Activated CD8-positive, alpha-beta T cell treated with anti-CD3 and anti-CD28 coated beads for 36 hours (primary cell): ENCODE measurements around the gene UTP14C. TPM values are rescaled to one million over a fixed set of nuclear protein-coding genes. Genes with fewer than 3 reads are reported as not detected.

ENCODE experiments used
- ATAC-seq: fragments of 200-7000 bp; cut with Tn5 transposase; one replicate; pipeline ENCODE4 v1.10.0; 2021; ENCODE audit warnings: mild to moderate bottlenecking, moderate library complexity
- CTCF ChIA-PET: fragments of 350-600 bp; sonication (Branson Sonifier 250); formaldehyde crosslinking; loops from one replicate; lab custom pipeline; 2021; ENCODE audit warnings: antibody characterized with exemption; lab: Charles Lee
- POLR2A ChIA-PET: fragments of 350-600 bp; sonication (Branson Sonifier 250); formaldehyde crosslinking; loops from one replicate; lab custom pipeline; 2021; ENCODE audit warnings: antibody characterized with exemption; lab: Charles Lee
- DNase-seq: peaks from one replicate; pipeline ENCODE4 v3.0.0-alpha.2; 2020
- H3K27ac Mint-ChIP-seq: one replicate; pipeline ENCODE4 v1.8.0; 2021; ENCODE audit warnings: mild to moderate bottlenecking, mixed read lengths
- H3K27me3 Mint-ChIP-seq: one replicate; pipeline ENCODE4 v1.8.0; 2021; ENCODE audit warnings: mixed read lengths
- H3K36me3 Mint-ChIP-seq: one replicate; pipeline ENCODE4 v1.8.0; 2021; ENCODE audit warnings: low read depth, mixed read lengths
- H3K4me1 Mint-ChIP-seq: one replicate; pipeline ENCODE4 v1.8.0; 2021; ENCODE audit warnings: low read depth, mixed read lengths
- H3K4me3 Mint-ChIP-seq: one replicate; pipeline ENCODE4 v1.8.0; 2021; ENCODE audit warnings: mild to moderate bottlenecking, moderate library complexity, mixed read lengths
- H3K9me3 Mint-ChIP-seq: one replicate; pipeline ENCODE4 v1.8.0; 2021; ENCODE audit warnings: mixed read lengths
- intact Hi-C: fragments of 100-400 bp; cut with micrococcal nuclease; formaldehyde crosslinking; loops from one replicate; pipeline ENCODE4 v1.10.0; 2022
- total RNA-seq, 2 experiments: library from RNA; stranded (reverse); gene quantifications; one replicate each; pipeline ENCODE4 v1.2.3, GENCODE V29; 2021
- TF ChIP-seq, protein P1 (sequence below): fragments of 200-600 bp; IDR thresholded peaks from one replicate; pipeline ENCODE4 v1.8.0; 2022; ENCODE audit warnings: antibody characterized with exemption, mild to moderate bottlenecking

The UTP14C gene
- total RNA-seq, 2 experiments from 2014 or later: 7.2 to 7.3 TPM

DNA sequence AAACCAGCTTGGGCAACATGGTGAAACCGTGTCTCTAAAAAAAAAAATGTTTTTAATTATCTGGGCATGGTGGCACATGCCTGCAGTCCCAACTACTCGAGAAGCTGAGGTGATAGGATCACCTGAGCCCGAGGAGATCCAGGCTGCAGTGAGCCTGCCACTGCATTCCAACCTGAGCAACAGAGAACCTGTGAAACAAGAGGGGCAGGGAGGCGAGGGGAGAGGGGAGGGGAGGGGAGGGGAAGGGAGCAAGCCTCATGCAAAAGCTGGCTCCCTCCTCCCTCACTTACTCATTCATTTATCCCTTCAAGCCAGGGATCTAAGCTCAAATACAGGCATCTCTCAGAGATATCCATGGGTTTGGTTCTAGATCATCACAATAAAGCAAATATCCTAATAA is 22.1 kb upstream of the UTP14C start:
- TF ChIP-seq, protein P1, sequence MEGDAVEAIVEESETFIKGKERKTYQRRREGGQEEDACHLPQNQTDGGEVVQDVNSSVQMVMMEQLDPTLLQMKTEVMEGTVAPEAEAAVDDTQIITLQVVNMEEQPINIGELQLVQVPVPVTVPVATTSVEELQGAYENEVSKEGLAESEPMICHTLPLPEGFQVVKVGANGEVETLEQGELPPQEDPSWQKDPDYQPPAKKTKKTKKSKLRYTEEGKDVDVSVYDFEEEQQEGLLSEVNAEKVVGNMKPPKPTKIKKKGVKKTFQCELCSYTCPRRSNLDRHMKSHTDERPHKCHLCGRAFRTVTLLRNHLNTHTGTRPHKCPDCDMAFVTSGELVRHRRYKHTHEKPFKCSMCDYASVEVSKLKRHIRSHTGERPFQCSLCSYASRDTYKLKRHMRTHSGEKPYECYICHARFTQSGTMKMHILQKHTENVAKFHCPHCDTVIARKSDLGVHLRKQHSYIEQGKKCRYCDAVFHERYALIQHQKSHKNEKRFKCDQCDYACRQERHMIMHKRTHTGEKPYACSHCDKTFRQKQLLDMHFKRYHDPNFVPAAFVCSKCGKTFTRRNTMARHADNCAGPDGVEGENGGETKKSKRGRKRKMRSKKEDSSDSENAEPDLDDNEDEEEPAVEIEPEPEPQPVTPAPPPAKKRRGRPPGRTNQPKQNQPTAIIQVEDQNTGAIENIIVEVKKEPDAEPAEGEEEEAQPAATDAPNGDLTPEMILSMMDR: no peak
- Mint-ChIP-seq H3K36me3 (no peaks in the 10 kb centered on the region), H3K4me1 (no peaks in the 10 kb centered on the region), H3K27me3 (peaks cover 9% of the 10 kb centered on the region), H3K4me3 (no peak overlapping the region), H3K27ac (no peak overlapping the region), H3K9me3 (no peaks in the 10 kb centered on the region)
- ATAC-seq: no peak
- intact Hi-C loops: loop anchor here (5.0 kb wide), 1 partner anchor 125 kb away; the partner anchor contains the start of gene NEK5
- ChIA-PET POLR2A (no interaction called here), CTCF (interaction anchor here (0.7 to 6.8 kb wide), 8 partner anchors 10 to 188 kb away, joined by 3 to 62 read pairs (median 4); partner anchors contain the start of genes ALG11 and NEK5)
- no peak for DNase-seq

DNA sequence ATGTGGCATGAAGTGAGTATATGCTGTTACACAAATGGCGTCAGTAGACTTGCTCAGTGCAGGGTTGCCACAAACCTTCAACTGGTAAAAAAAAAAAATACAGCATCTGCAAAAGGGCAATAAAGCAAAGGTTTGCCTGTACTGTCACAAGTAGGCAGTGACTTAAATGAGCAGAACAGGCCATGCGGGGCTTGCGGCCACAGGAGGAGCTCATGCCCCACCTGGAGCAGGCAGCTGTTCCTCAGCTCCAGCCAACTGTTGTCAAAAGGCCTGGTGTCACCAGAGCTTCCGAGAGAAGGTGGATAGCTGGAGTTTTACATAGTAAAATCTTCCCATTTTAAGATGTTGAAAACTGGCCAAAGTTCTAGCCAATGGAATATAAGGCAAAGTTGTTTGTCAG is 20.9 kb upstream of the UTP14C start:
- TF ChIP-seq, protein P1: no peak
- H3K27ac Mint-ChIP-seq: no peak overlapping the region
- intact Hi-C loops: loop anchor here (5.0 kb wide), 1 partner anchor 124 kb away; the partner anchor contains the start of gene NEK5
- H3K4me1 Mint-ChIP-seq: no peaks in the 10 kb centered on the region
- no peaks in the 10 kb centered on the region for H3K36me3 Mint-ChIP-seq
- DNase-seq (no peak), ATAC-seq (no peak)
- ChIA-PET POLR2A (no interaction called here), CTCF (interaction anchor here (6.8 kb wide), 1 partner anchor 124 kb away, joined by 62 read pairs; the partner anchor contains the start of gene NEK5)
- H3K27me3 Mint-ChIP-seq: peaks cover 9% of the 10 kb centered on the region
- H3K9me3 Mint-ChIP-seq: no peaks in the 10 kb centered on the region
- H3K4me3 Mint-ChIP-seq: no peak overlapping the region

DNA sequence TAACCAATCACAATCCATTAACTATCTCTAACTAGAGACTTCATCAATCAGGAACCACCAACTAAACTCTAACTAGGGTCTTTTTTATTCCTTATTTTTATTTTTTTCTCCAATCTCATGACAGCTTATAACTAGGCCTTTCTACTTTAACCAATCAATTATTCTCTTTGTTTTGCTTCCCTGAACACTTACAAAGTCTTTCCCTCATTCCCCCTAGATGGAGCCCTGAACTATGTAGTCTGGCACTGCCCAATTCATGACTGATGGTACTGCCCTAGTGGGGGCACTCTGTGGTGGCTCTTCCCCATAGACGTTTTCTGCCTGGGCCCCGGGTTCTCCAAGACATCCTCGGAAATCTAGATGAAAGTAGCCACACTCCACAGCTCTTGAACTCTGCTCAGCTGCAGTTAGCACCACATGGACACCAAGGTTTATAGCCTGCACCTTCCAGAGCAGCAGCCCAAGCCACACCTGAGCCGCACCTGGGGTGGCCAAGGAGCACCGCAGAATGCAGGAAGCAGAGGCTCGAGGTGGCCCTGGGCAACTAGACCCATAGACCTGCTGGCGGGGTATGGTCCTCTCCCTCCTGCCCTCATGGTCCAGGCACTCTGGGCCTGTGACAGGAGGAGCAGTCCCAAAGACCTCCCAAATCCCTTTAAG is 19.9 kb upstream of the UTP14C start:
- H3K36me3 Mint-ChIP-seq: no peaks in the 10 kb centered on the region
- TF ChIP-seq, protein P1: no peak
- H3K4me3 Mint-ChIP-seq: no peak overlapping the region
- peaks cover 11% of the 10 kb centered on the region for H3K27me3 Mint-ChIP-seq
- no peak overlapping the region for H3K27ac Mint-ChIP-seq
- POLR2A ChIA-PET: no interaction called here
- CTCF ChIA-PET: interaction anchor here (6.8 kb wide), 1 partner anchor 122 kb away, joined by 62 read pairs; the partner anchor contains the start of gene NEK5
- H3K9me3 Mint-ChIP-seq: no peaks in the 10 kb centered on the region
- no peaks in the 10 kb centered on the region for H3K4me1 Mint-ChIP-seq
- DNase-seq: no peak
- peak; percentile 40 for ATAC-seq
- intact Hi-C loops: loop anchor here (5.0 kb wide), 1 partner anchor 123 kb away; the partner anchor contains the start of gene NEK5

DNA sequence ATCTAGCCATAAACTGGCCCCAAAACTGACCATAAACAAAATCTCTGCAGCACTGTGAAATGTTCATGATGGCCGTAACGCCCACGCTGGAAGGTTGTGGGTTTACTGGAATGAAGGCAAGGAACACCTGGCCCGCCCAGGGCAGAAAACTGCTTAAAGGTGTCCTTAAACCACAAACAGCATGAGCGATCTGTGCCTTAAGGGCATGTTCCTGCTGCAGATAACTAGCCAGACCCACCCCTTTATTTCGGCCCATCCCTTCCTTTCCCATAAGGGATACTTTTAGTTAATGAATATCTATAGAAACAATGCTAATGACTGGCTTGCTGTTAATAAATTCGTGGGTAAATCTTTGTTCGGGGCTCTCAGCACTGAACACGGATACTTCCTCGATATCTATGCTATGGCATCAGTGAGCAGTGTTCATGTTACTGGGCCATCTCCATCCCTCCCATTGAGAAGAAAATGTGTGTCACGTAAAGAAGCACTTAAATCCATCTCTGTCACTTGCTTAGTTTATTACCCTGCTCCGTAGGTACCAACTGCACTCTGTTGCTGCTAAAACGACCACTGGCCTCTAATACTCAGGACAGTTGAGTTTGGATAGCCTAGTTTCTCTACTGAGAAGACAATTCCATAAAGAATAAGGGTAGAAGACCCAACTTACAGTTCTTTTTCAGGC is 18.5 kb upstream of the UTP14C start:
- no peak for ATAC-seq
- Mint-ChIP-seq H3K4me1 (peaks cover 3% of the 10 kb centered on the region), H3K27me3 (peaks cover 13% of the 10 kb centered on the region), H3K27ac (no peak overlapping the region), H3K36me3 (no peaks in the 10 kb centered on the region), H3K4me3 (no peak overlapping the region), H3K9me3 (no peaks in the 10 kb centered on the region)
- TF ChIP-seq, protein P1: no peak
- DNase-seq: no peak
- ChIA-PET POLR2A (no interaction called here), CTCF (no interaction called here)
- intact Hi-C loops: no loop called here
